Measurements from ENCODE around the gene RARS2.

RARS2 gene

DNA sequence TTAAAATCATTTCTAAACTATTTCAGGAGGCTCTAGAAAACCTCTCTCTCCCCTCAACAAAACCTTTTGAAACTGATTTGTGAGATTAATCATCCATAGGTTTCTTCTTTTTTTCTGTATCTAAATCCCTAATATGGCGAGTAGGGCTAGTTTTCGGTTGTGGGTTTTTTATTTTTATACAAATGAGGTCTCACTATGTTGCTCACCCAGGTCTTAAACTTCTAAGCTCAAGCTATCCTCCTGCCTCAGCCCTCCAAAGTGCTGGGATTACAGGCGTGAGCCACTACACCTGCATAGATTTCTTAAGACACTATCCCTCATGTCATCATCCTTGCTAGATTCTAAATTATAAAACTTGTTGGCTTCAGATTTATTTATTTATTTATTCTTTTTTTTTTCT, 44.1 kb upstream of the RARS2 start:
- Histone ChIP-seq H3K27me3 (ENCODE audit: insufficient read depth, low read length) (no peaks in the 10 kb centered on the region), H3K36me3 (ENCODE audit: control insufficient read depth in 1 of 2, insufficient read depth in 2 of 2, low read length in 2 of 2) (peaks cover 4 to 6% of the 10 kb centered on the region in 2 experiments), H3K9me3 (ENCODE audit: insufficient read depth, low read depth, low read length) (no peaks in the 10 kb centered on the region), H2AK5ac (ENCODE audit: low read length) (no peak overlapping the region), H4K8ac (ENCODE audit: low read depth, low read length) (no peak overlapping the region), H3K14ac (ENCODE audit: low read length) (no peak overlapping the region), H3K4me1 (ENCODE audit: control insufficient read depth in 1 of 2, insufficient read depth in 2 of 2, low read length in 2 of 2) (no peaks in the 10 kb centered on the region), H3K4me2 (ENCODE audit: low read length) (no peak overlapping the region), H2BK120ac (ENCODE audit: insufficient read depth, low read length, poor library complexity) (no peak overlapping the region), H3K79me2 (ENCODE audit: control insufficient read depth, insufficient read depth, low read length, poor library complexity) (no peaks in the 10 kb centered on the region), H3K4me3 (ENCODE audit: low read depth, low read length) (no peak overlapping the region), H3K23ac (ENCODE audit: low read length) (no peak overlapping the region), H2BK12ac (ENCODE audit: low read length) (no peak overlapping the region), H4K91ac (ENCODE audit: low read depth, low read length) (no peak overlapping the region), H3K4ac (ENCODE audit: low read depth, low read length) (no peak overlapping the region), H4K12ac (ENCODE audit: low read depth, low read length) (no peak overlapping the region), H2AFZ (ENCODE audit: insufficient read depth, low read length, poor library complexity) (no peak overlapping the region), H3K27ac (ENCODE audit: low read depth, low read length) (no peak overlapping the region), H2BK5ac (ENCODE audit: low read depth, low read length, poor library complexity) (no peak overlapping the region), H3K79me1 (ENCODE audit: low read length) (no peaks in the 10 kb centered on the region), H3K18ac (ENCODE audit: low read length) (no peak overlapping the region), H3K9ac (ENCODE audit: low read length) (no peak overlapping the region)
- WGBS (ENCODE audit: extremely low coverage, insufficient coverage, insufficient read length), result no CpG with 5 or more reads among the region's 3 CpGs
- no peak for DNase-seq

DNA sequence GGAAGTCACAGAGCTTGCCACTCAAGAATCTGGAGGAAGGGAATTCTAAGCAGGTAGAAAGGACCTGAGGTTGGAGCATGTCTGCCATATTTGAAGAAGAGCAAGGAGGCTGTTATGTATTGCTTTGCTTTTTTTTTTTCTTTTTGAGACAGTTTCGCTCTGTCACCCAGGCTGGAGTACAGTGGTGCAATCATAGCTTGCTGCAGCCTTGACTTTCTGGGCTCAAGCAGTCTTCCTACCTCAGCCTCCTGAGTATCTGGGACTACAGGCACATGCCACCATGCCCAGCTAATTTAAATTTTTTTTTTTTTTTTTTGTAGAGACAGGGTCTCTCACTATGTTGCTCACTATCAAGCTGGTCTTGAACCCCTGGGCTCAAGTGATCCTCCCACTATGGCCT, 41.0 kb upstream of the RARS2 start:
- H2AFZ ChIP-seq (ENCODE audit: insufficient read depth, low read length, poor library complexity), result no peak overlapping the region
- H3K27ac ChIP-seq (ENCODE audit: low read depth, low read length), result no peak overlapping the region
- no peak for DNase-seq
- H3K14ac ChIP-seq (ENCODE audit: low read length), result no peak overlapping the region
- no peak overlapping the region for H4K91ac ChIP-seq (ENCODE audit: low read depth, low read length)
- H3K4me3 ChIP-seq (ENCODE audit: low read depth, low read length), result no peak overlapping the region
- H3K4ac ChIP-seq (ENCODE audit: low read depth, low read length), result no peak overlapping the region
- no peak overlapping the region for H3K4me2 ChIP-seq (ENCODE audit: low read length)
- no peak overlapping the region for H3K18ac ChIP-seq (ENCODE audit: low read length)
- no peaks in the 10 kb centered on the region for H3K9me3 ChIP-seq (ENCODE audit: insufficient read depth, low read depth, low read length)
- H2BK12ac ChIP-seq (ENCODE audit: low read length), result no peak overlapping the region
- no CpG with 5 or more reads among the region's 1 CpG for WGBS (ENCODE audit: extremely low coverage, insufficient coverage, insufficient read length)
- no peaks in the 10 kb centered on the region for H3K79me1 ChIP-seq (ENCODE audit: low read length)
- no peak overlapping the region for H3K9ac ChIP-seq (ENCODE audit: low read length)
- no peak overlapping the region for H2BK120ac ChIP-seq (ENCODE audit: insufficient read depth, low read length, poor library complexity)
- H4K8ac ChIP-seq (ENCODE audit: low read depth, low read length), result no peak overlapping the region
- H2BK5ac ChIP-seq (ENCODE audit: low read depth, low read length, poor library complexity), result no peak overlapping the region
- no peak overlapping the region for H2AK5ac ChIP-seq (ENCODE audit: low read length)
- H4K12ac ChIP-seq (ENCODE audit: low read depth, low read length), result no peak overlapping the region
- H3K36me3 ChIP-seq (ENCODE audit: control insufficient read depth in 1 of 2, insufficient read depth in 2 of 2, low read length in 2 of 2), result peaks cover 2 to 6% of the 10 kb centered on the region in 2 experiments
- no peaks in the 10 kb centered on the region for H3K79me2 ChIP-seq (ENCODE audit: control insufficient read depth, insufficient read depth, low read length, poor library complexity)
- no peaks in the 10 kb centered on the region for H3K27me3 ChIP-seq (ENCODE audit: insufficient read depth, low read length)
- H3K4me1 ChIP-seq (ENCODE audit: control insufficient read depth in 1 of 2, insufficient read depth in 2 of 2, low read length in 2 of 2), result no peaks in the 10 kb centered on the region
- no peak overlapping the region for H3K23ac ChIP-seq (ENCODE audit: low read length)

DNA sequence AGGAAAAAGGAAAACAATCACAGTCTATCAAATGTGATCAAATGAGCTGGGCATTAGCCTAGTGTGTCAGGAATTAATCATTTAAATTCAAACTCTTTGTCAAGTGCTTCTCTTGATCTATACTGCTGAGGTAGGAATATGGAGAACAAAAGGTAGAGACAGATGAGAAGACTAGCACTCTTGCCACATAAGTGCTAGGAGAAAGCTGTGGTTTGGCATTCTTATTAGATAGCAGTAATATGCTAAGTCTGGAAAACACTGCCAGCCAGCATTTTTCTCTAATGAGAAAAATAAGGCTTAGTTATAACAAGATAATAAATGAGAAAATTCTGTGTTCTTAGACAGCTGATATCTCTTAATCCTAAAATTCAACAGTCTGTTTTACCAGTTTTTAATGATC, 39.1 kb upstream of the RARS2 start:
- H2BK120ac ChIP-seq (ENCODE audit: insufficient read depth, low read length, poor library complexity), result no peak overlapping the region
- H3K27ac ChIP-seq (ENCODE audit: low read depth, low read length), result no peak overlapping the region
- no peak overlapping the region for H3K4me2 ChIP-seq (ENCODE audit: low read length)
- no peaks in the 10 kb centered on the region for H3K27me3 ChIP-seq (ENCODE audit: insufficient read depth, low read length)
- H2BK12ac ChIP-seq (ENCODE audit: low read length), result no peak overlapping the region
- H3K79me1 ChIP-seq (ENCODE audit: low read length), result no peaks in the 10 kb centered on the region
- no peak overlapping the region for H3K18ac ChIP-seq (ENCODE audit: low read length)
- no peak overlapping the region for H3K9ac ChIP-seq (ENCODE audit: low read length)
- H3K9me3 ChIP-seq (ENCODE audit: insufficient read depth, low read depth, low read length), result no peaks in the 10 kb centered on the region
- no peak overlapping the region for H4K8ac ChIP-seq (ENCODE audit: low read depth, low read length)
- H2AFZ ChIP-seq (ENCODE audit: insufficient read depth, low read length, poor library complexity), result no peak overlapping the region
- H4K12ac ChIP-seq (ENCODE audit: low read depth, low read length), result no peak overlapping the region
- no peak overlapping the region for H3K4ac ChIP-seq (ENCODE audit: low read depth, low read length)
- DNase-seq, result no peak
- H3K14ac ChIP-seq (ENCODE audit: low read length), result no peak overlapping the region
- H2AK5ac ChIP-seq (ENCODE audit: low read length), result no peak overlapping the region
- no peak overlapping the region for H3K4me3 ChIP-seq (ENCODE audit: low read depth, low read length)
- H4K91ac ChIP-seq (ENCODE audit: low read depth, low read length), result no peak overlapping the region
- no peak overlapping the region for H2BK5ac ChIP-seq (ENCODE audit: low read depth, low read length, poor library complexity)
- H3K4me1 ChIP-seq (ENCODE audit: control insufficient read depth in 1 of 2, insufficient read depth in 2 of 2, low read length in 2 of 2), result no peaks in the 10 kb centered on the region
- H3K79me2 ChIP-seq (ENCODE audit: control insufficient read depth, insufficient read depth, low read length, poor library complexity), result no peaks in the 10 kb centered on the region
- no peak overlapping the region for H3K23ac ChIP-seq (ENCODE audit: low read length)
- peaks cover 1 to 6% of the 10 kb centered on the region in 2 experiments for H3K36me3 ChIP-seq (ENCODE audit: control insufficient read depth in 1 of 2, insufficient read depth in 2 of 2, low read length in 2 of 2)

DNA sequence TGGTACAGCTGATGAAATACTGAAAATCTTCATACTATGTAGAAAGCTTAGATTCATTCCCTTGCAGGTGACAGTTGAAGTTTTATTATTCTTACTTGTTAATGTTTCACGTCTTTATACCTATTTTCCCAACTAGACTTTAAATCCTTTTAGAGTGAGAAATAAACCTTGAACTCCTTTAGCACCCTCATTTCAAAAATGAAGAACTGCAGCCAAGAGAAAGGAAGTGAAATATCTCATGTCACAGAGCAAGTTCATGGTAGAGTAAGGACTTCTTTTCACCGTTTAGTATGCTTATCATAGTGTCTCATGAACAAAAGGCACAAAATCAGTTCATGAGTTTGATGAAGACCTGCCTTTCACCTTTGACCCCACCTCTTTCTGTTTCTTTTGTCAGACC, 38.6 kb upstream of the RARS2 start:
- Histone ChIP-seq H4K8ac (ENCODE audit: low read depth, low read length) (no peak overlapping the region), H3K23ac (ENCODE audit: low read length) (no peak overlapping the region), H2BK12ac (ENCODE audit: low read length) (no peak overlapping the region), H3K4ac (ENCODE audit: low read depth, low read length) (no peak overlapping the region), H4K12ac (ENCODE audit: low read depth, low read length) (no peak overlapping the region), H2BK120ac (ENCODE audit: insufficient read depth, low read length, poor library complexity) (no peak overlapping the region), H3K27me3 (ENCODE audit: insufficient read depth, low read length) (no peaks in the 10 kb centered on the region), H3K9ac (ENCODE audit: low read length) (no peak overlapping the region), H3K18ac (ENCODE audit: low read length) (no peak overlapping the region), H2BK5ac (ENCODE audit: low read depth, low read length, poor library complexity) (no peak overlapping the region), H3K9me3 (ENCODE audit: insufficient read depth, low read depth, low read length) (no peaks in the 10 kb centered on the region), H3K4me3 (ENCODE audit: low read depth, low read length) (no peak overlapping the region), H3K27ac (ENCODE audit: low read depth, low read length) (no peak overlapping the region), H3K36me3 (ENCODE audit: control insufficient read depth in 1 of 2, insufficient read depth in 2 of 2, low read length in 2 of 2) (peaks cover 1 to 6% of the 10 kb centered on the region in 2 experiments), H3K4me2 (ENCODE audit: low read length) (no peak overlapping the region), H3K14ac (ENCODE audit: low read length) (no peak overlapping the region), H2AK5ac (ENCODE audit: low read length) (no peak overlapping the region), H3K79me2 (ENCODE audit: control insufficient read depth, insufficient read depth, low read length, poor library complexity) (no peaks in the 10 kb centered on the region), H4K91ac (ENCODE audit: low read depth, low read length) (no peak overlapping the region), H3K79me1 (ENCODE audit: low read length) (no peaks in the 10 kb centered on the region), H2AFZ (ENCODE audit: insufficient read depth, low read length, poor library complexity) (no peak overlapping the region), H3K4me1 (ENCODE audit: control insufficient read depth in 1 of 2, insufficient read depth in 2 of 2, low read length in 2 of 2) (no peaks in the 10 kb centered on the region)
- WGBS (ENCODE audit: extremely low coverage, insufficient coverage, insufficient read length), result no CpG with 5 or more reads among the region's 2 CpGs
- no peak for DNase-seq

All from trophoblast cell (in vitro differentiated cells and primary cell).